Fibroblast of lung (primary cell): ENCODE measurements around the gene PLB1. TPM values are rescaled to one million over a fixed set of nuclear protein-coding genes. Genes with fewer than 3 reads are reported as not detected.

Experiments used
- DNase-seq, 2 donors: peaks; one replicate each; pipeline versions ENCODE4 v3.0.0 to v3.0.0-alpha.2; 2010; ENCODE audit warnings: low read depth in 2 of 2
- H2AFZ ChIP-seq: 2 replicates; pipeline ENCODE4 v1.5.1; 2012; ENCODE audit warnings: low read length, control low read depth, inconsistent platforms
- H3K27ac ChIP-seq: 2 replicates; pipeline ENCODE4 v1.5.1; 2011; ENCODE audit warnings: low read length, control low read depth; ENCODE audit not compliant: insufficient read depth
- H3K27me3 ChIP-seq: 2 replicates; pipeline ENCODE4 v1.5.1; 2011; ENCODE audit warnings: mild to moderate bottlenecking, low read length; ENCODE audit not compliant: control insufficient read depth, insufficient read depth
- H3K36me3 ChIP-seq: 2 replicates; pipeline ENCODE4 v1.5.1; 2011; ENCODE audit warnings: low read length; ENCODE audit not compliant: control insufficient read depth, insufficient read depth
- H3K4me1 ChIP-seq: 2 replicates; pipeline ENCODE4 v1.5.1; 2011; ENCODE audit warnings: low read length; ENCODE audit not compliant: control insufficient read depth, insufficient read depth; ENCODE audit errors: extremely low read depth
- H3K4me2 ChIP-seq: 2 replicates; pipeline ENCODE4 v1.5.1; 2011; ENCODE audit warnings: low read length, control low read depth; ENCODE audit not compliant: insufficient read depth; ENCODE audit errors: extremely low read depth
- H3K4me3 ChIP-seq, 4 experiments: fragments of 200-600 bp in 1 of 4; sonication (generic) in 1 of 4; replicated peaks in 1 of 4; 2 replicates each; pipeline ENCODE4 v1.5.1; 2011 to 2016; ENCODE audit warnings: low read length in 4 of 4, low read depth in 3 of 4, mild to moderate bottlenecking in 3 of 4, control low read depth in 2 of 4, inconsistent platforms in 1 of 4, mixed read lengths in 1 of 4; ENCODE audit not compliant: insufficient read depth in 1 of 4; ENCODE audit errors: control extremely low read depth in 1 of 4
- H3K79me2 ChIP-seq: 2 replicates; pipeline ENCODE4 v1.5.1; 2012; ENCODE audit warnings: mild to moderate bottlenecking, low read length, inconsistent platforms; ENCODE audit not compliant: control insufficient read depth, insufficient read depth
- H3K9ac ChIP-seq: 2 replicates; pipeline ENCODE4 v1.5.1; 2011; ENCODE audit warnings: mild to moderate bottlenecking, low read length, control low read depth; ENCODE audit not compliant: insufficient read depth
- H3K9me3 ChIP-seq: 2 replicates; pipeline ENCODE4 v1.5.1; 2012; ENCODE audit warnings: low read depth, low read length; ENCODE audit not compliant: control insufficient read depth, insufficient read depth
- H4K20me1 ChIP-seq: 2 replicates; pipeline ENCODE4 v1.5.1; 2011; ENCODE audit warnings: low read length; ENCODE audit not compliant: control insufficient read depth, insufficient read depth; ENCODE audit errors: extremely low read depth
- EZH2 ChIP-seq: IDR thresholded peaks from 2 replicates; pipeline ENCODE4 v1.5.1; 2012; ENCODE audit warnings: low read length, control low read depth, mild to moderate bottlenecking; ENCODE audit errors: missing control alignments
- polyA plus RNA-seq, 2 donors: library from polyadenylated mRNA; depleted of rRNA in 1 of 2; stranded (reverse) in 1 of 2; unstranded in 1 of 2; fragments of >200 nt; gene quantifications; 2 replicates each; pipeline ENCODE4 v1.2.1, GENCODE V29; 2011 to 2012; ENCODE audit warnings: missing spikeins in 1 of 2
- total RNA-seq: library from RNA; depleted of rRNA; stranded (reverse); fragments of >200 nt; gene quantifications from 2 replicates; pipeline ENCODE4 v1.2.1, GENCODE V29; 2014
- TF ChIP-seq, protein P1 (sequence below), 2 donors: IDR thresholded peaks in 1 of 2; conservative IDR thresholded peaks in 1 of 2; 1 replicate in 1 of 2; 2 replicates in 1 of 2; pipeline ENCODE4 v1.5.1; 2011 to 2012; ENCODE audit warnings: low read length in 2 of 2, control low read depth in 1 of 2, inconsistent platforms in 1 of 2, low read depth in 1 of 2, mild to moderate bottlenecking in 1 of 2

Gene PLB1
- total and polyA plus RNA-seq, 2 donors (not counting 1 experiment from before 2014, with no cell fraction given): 0.70 to 1.8 TPM

- H3K4me2 ChIP-seq: no peak overlapping the region
- no peaks in the 10 kb centered on the region for H3K9me3 ChIP-seq
- H3K9ac ChIP-seq: no peak overlapping the region
- H4K20me1 ChIP-seq: no peaks in the 10 kb centered on the region
- no peak overlapping the region for H3K4me3 ChIP-seq
- H3K79me2 ChIP-seq: no peaks in the 10 kb centered on the region
- peaks cover 3% of the 10 kb centered on the region for H3K4me1 ChIP-seq
- no peak overlapping the region for H2AFZ ChIP-seq
- H3K36me3 ChIP-seq: no peaks in the 10 kb centered on the region
- no peak overlapping the region for H3K27ac ChIP-seq
- H3K27me3 ChIP-seq: no peaks in the 10 kb centered on the region
- peak in 1 of 2 donors; percentile 65 for DNase-seq
- TF ChIP-seq EZH2: no peak
- TF ChIP-seq, protein P1, sequence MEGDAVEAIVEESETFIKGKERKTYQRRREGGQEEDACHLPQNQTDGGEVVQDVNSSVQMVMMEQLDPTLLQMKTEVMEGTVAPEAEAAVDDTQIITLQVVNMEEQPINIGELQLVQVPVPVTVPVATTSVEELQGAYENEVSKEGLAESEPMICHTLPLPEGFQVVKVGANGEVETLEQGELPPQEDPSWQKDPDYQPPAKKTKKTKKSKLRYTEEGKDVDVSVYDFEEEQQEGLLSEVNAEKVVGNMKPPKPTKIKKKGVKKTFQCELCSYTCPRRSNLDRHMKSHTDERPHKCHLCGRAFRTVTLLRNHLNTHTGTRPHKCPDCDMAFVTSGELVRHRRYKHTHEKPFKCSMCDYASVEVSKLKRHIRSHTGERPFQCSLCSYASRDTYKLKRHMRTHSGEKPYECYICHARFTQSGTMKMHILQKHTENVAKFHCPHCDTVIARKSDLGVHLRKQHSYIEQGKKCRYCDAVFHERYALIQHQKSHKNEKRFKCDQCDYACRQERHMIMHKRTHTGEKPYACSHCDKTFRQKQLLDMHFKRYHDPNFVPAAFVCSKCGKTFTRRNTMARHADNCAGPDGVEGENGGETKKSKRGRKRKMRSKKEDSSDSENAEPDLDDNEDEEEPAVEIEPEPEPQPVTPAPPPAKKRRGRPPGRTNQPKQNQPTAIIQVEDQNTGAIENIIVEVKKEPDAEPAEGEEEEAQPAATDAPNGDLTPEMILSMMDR (conservative IDR thresholded peaks at IDR 0.05 in 1 of 2, IDR thresholded peaks at IDR 0.05 in 1 of 2; ENCODE audit: low read depth in 1 of 2, low read length in 2 of 2): no peak
These were observed 148.9 kb downstream of the PLB1 start for GRCh38 chr2:28644760-28645159.

DNA sequence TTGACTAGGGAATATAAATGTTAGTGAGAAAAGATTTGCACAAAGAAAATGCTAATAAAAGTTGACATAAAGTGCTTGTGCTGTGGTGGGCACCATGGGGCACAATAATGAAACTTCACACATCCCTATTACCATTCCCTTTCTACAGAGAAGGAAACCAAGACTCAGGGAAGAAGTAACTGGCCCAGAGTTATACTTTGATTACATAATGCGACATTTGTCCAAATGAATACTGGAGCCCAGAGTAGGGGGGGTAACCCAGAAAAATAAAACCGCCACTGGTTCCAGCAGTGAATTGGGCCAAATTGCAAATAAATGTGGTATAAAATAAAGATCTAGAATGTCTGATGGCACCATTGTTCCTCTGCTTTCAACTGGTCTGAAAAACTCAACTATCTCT, 149.7 kb downstream of the PLB1 start:
- H4K20me1 ChIP-seq: no peaks in the 10 kb centered on the region
- H3K27ac ChIP-seq: no peak overlapping the region
- no peak for TF ChIP-seq EZH2
- TF ChIP-seq, protein P1 (conservative IDR thresholded peaks at IDR 0.05 in 1 of 2, IDR thresholded peaks at IDR 0.05 in 1 of 2; ENCODE audit: low read depth in 1 of 2, low read length in 2 of 2): no peak
- H3K9ac ChIP-seq: no peak overlapping the region
- H3K36me3 ChIP-seq: no peaks in the 10 kb centered on the region
- no peak overlapping the region for H3K4me2 ChIP-seq
- H3K4me3 ChIP-seq: no peak overlapping the region
- no peaks in the 10 kb centered on the region for H3K9me3 ChIP-seq
- no peak overlapping the region for H2AFZ ChIP-seq
- no peaks in the 10 kb centered on the region for H3K27me3 ChIP-seq
- no peaks in the 10 kb centered on the region for H3K79me2 ChIP-seq
- no peak for DNase-seq
- peaks cover 10% of the 10 kb centered on the region for H3K4me1 ChIP-seq

DNA sequence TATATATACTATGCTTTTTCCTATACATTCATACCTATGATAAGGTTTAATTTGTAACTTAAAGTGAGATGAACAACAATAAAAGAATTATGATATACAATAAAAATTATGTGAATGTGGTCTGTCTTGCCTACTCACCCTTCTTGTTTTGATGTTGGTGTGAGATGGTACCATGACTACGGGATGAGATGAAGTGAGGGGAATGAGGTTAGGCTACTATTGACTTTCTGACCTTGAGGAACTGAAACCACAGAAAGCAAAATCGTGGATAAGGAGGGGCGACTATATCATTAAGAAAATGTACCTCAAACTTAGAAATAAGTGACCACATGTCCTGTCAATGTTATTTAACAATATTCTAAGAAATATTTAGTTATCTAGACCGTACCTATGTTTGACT, 151.8 kb downstream of the PLB1 start:
- no peak for DNase-seq
- no peak overlapping the region for H3K4me3 ChIP-seq
- no peak for TF ChIP-seq EZH2
- TF ChIP-seq, protein P1 (conservative IDR thresholded peaks at IDR 0.05 in 1 of 2, IDR thresholded peaks at IDR 0.05 in 1 of 2; ENCODE audit: low read depth in 1 of 2, low read length in 2 of 2): no peak
- no peak overlapping the region for H2AFZ ChIP-seq
- peaks cover 10% of the 10 kb centered on the region for H3K4me1 ChIP-seq
- H3K9me3 ChIP-seq: no peaks in the 10 kb centered on the region
- H3K36me3 ChIP-seq: no peaks in the 10 kb centered on the region
- no peak overlapping the region for H3K27ac ChIP-seq
- H3K9ac ChIP-seq: no peak overlapping the region
- no peaks in the 10 kb centered on the region for H4K20me1 ChIP-seq
- H3K79me2 ChIP-seq: no peaks in the 10 kb centered on the region
- no peaks in the 10 kb centered on the region for H3K27me3 ChIP-seq
- H3K4me2 ChIP-seq: no peak overlapping the region
